WTC11 (cell line): ENCODE results near the gene NACC2. TPM values are rescaled to one million over a fixed set of nuclear protein-coding genes. Genes with fewer than 3 reads are reported as not detected.

Experiments
- ATAC-seq: fragments of 200-7000 bp; cut with Tn5 transposase; 2 replicates; pipeline ENCODE4 v1.10.0; 2021; ENCODE audit warnings: mild to moderate bottlenecking, moderate library complexity
- CTCF ChIA-PET: fragments of 300-600 bp; sonication (Branson Sonifier 250); formaldehyde crosslinking; loops from one replicate; lab custom pipeline; 2021; ENCODE audit warnings: antibody characterized with exemption; lab: Charles Lee
- POLR2A ChIA-PET: fragments of 350-600 bp; sonication (Branson Sonifier 250); formaldehyde crosslinking; loops from one replicate; lab custom pipeline; 2021; ENCODE audit warnings: antibody characterized with exemption; lab: Charles Lee
- DNase-seq: peaks from one replicate; pipeline ENCODE4 v3.0.0; 2021; ENCODE audit warnings: low spot score
- H3K27ac Mint-ChIP-seq: 2 replicates; pipeline ENCODE4 v1.8.0; 2021; ENCODE audit warnings: mixed read lengths
- H3K27me3 Mint-ChIP-seq: 2 replicates; pipeline ENCODE4 v1.8.0; 2021; ENCODE audit warnings: low read depth, mild to moderate bottlenecking, moderate library complexity, mixed read lengths
- H3K36me3 Mint-ChIP-seq: 2 replicates; pipeline ENCODE4 v1.8.0; 2021; ENCODE audit warnings: mixed read lengths
- H3K4me1 Mint-ChIP-seq: 2 replicates; pipeline ENCODE4 v1.8.0; 2022; ENCODE audit warnings: mixed read lengths
- H3K4me3 Mint-ChIP-seq: 2 replicates; pipeline ENCODE4 v1.8.0; 2021; ENCODE audit warnings: mild to moderate bottlenecking, moderate library complexity, mixed read lengths
- H3K9me3 Mint-ChIP-seq: 2 replicates; pipeline ENCODE4 v1.8.0; 2021; ENCODE audit warnings: mixed read lengths
- CDX4 ChIP-seq: fragments of 250-450 bp; sonication (Bioruptor Pico); IDR thresholded peaks from 2 replicates; pipeline ENCODE4 v1.9.0; 2021; ENCODE audit warnings: moderate library complexity, mild to moderate bottlenecking, inconsistent platforms, borderline replicate concordance
- CTCF ChIP-seq: fragments of 200-600 bp; IDR thresholded peaks from 2 replicates; pipeline ENCODE4 v1.8.0; 2022; ENCODE audit warnings: antibody characterized with exemption
- ESRRA ChIP-seq: sonication (generic); formaldehyde crosslinking; IDR thresholded peaks from 2 replicates; pipeline ENCODE4 v1.8.1; 2022; ENCODE audit warnings: mild to moderate bottlenecking, missing genetic modification reagents, borderline replicate concordance
- FOXJ3 ChIP-seq: sonication (generic); formaldehyde crosslinking; IDR thresholded peaks from 2 replicates; pipeline ENCODE4 v1.9.0; 2021; ENCODE audit warnings: missing genetic modification reagents, mild to moderate bottlenecking, borderline replicate concordance
- FOXP1 ChIP-seq: sonication (generic); formaldehyde crosslinking; IDR thresholded peaks from 2 replicates; pipeline ENCODE4 v1.8.0; 2022; ENCODE audit warnings: missing genetic modification reagents, mild to moderate bottlenecking, moderate library complexity, borderline replicate concordance
- GRHL2 ChIP-seq: fragments of 250-450 bp; sonication (Bioruptor Pico); IDR thresholded peaks from 2 replicates; pipeline ENCODE4 v1.8.0; 2022; ENCODE audit warnings: mild to moderate bottlenecking, moderate library complexity; ENCODE audit not compliant: insufficient replicate concordance, severe bottlenecking
- HMGXB4 ChIP-seq: sonication (generic); formaldehyde crosslinking; IDR thresholded peaks from 2 replicates; pipeline ENCODE4 v1.8.1; 2023; ENCODE audit warnings: mild to moderate bottlenecking, moderate library complexity, missing genetic modification reagents
- IRF1 ChIP-seq: sonication (generic); formaldehyde crosslinking; IDR thresholded peaks from 2 replicates; pipeline ENCODE4 v1.8.0; 2023; ENCODE audit warnings: missing genetic modification reagents
- RELA ChIP-seq: sonication (generic); formaldehyde crosslinking; IDR thresholded peaks from 2 replicates; pipeline ENCODE4 v1.8.1; 2022; ENCODE audit warnings: missing genetic modification reagents, mild to moderate bottlenecking, borderline replicate concordance
- SMAD3 ChIP-seq: sonication (generic); formaldehyde crosslinking; IDR thresholded peaks from 2 replicates; pipeline ENCODE4 v1.8.0; 2022; ENCODE audit warnings: missing genetic modification reagents, mild to moderate bottlenecking, borderline replicate concordance
- SOX15 ChIP-seq: fragments of 250-450 bp; sonication (Bioruptor Pico); IDR thresholded peaks from 2 replicates; pipeline ENCODE4 v1.9.0; 2021; ENCODE audit warnings: mild to moderate bottlenecking
- SP1 ChIP-seq: sonication (generic); formaldehyde crosslinking; conservative IDR thresholded peaks from 2 replicates; pipeline ENCODE4 v1.8.1; 2022; ENCODE audit warnings: missing genetic modification reagents
- STAT6 ChIP-seq: sonication (generic); formaldehyde crosslinking; conservative IDR thresholded peaks from 2 replicates; pipeline ENCODE4 v1.8.1; 2023; ENCODE audit warnings: mild to moderate bottlenecking, low read depth, missing genetic modification reagents, moderate library complexity
- TEAD4 ChIP-seq: sonication (generic); formaldehyde crosslinking; IDR thresholded peaks from 2 replicates; pipeline ENCODE4 v1.8.0; 2022; ENCODE audit warnings: mild to moderate bottlenecking, missing genetic modification reagents
- USF1 ChIP-seq: sonication (generic); formaldehyde crosslinking; IDR thresholded peaks from 2 replicates; pipeline ENCODE4 v1.8.0; 2022; ENCODE audit warnings: mild to moderate bottlenecking, missing genetic modification reagents
- USF2 ChIP-seq: sonication (generic); formaldehyde crosslinking; IDR thresholded peaks from 2 replicates; pipeline ENCODE4 v1.8.1; 2023; ENCODE audit warnings: mild to moderate bottlenecking, missing genetic modification reagents, moderate library complexity
- ZMAT4 ChIP-seq: fragments of 250-450 bp; sonication (Bioruptor Pico); IDR thresholded peaks from 2 replicates; pipeline ENCODE4 v1.9.0; 2021; ENCODE audit warnings: mild to moderate bottlenecking
- ZNF219 ChIP-seq: sonication (generic); formaldehyde crosslinking; IDR thresholded peaks from 2 replicates; pipeline ENCODE4 v1.8.0; 2023; ENCODE audit warnings: missing genetic modification reagents, mild to moderate bottlenecking, borderline replicate concordance
- total RNA-seq: library from RNA; stranded (reverse); gene quantifications from 3 replicates; pipeline ENCODE4 v1.2.3, GENCODE V29; 2021

The NACC2 gene
- total RNA-seq, 1 experiment from 2014 or later, result 17.1 TPM

- DNase-seq (no peak), ATAC-seq (no peak)
- H3K4me1 Mint-ChIP-seq, result no peaks in the 10 kb centered on the region
- no peak overlapping the region for H3K27ac Mint-ChIP-seq
- no peak overlapping the region for H3K4me3 Mint-ChIP-seq
- TF ChIP-seq IRF1 (CRISPR knock-in tag), result no peak
- TF ChIP-seq USF2 (CRISPR knock-in tag), result no peak
- no peak for TF ChIP-seq GRHL2
- no peak for TF ChIP-seq TEAD4 (CRISPR knock-in tag)
- TF ChIP-seq FOXP1 (CRISPR knock-in tag), result no peak
- no peak for TF ChIP-seq HMGXB4
- TF ChIP-seq RELA, result no peak
- no peak for TF ChIP-seq SP1 (CRISPR knock-in tag)
- TF ChIP-seq CDX4 (CRISPR knock-in tag), result no peak
- TF ChIP-seq STAT6 (CRISPR knock-in tag), result no peak
- TF ChIP-seq SOX15 (CRISPR knock-in tag), result no peak
- no peak for TF ChIP-seq ZMAT4 (CRISPR knock-in tag)
- no peak for TF ChIP-seq SMAD3 (CRISPR knock-in tag)
- no peak for TF ChIP-seq FOXJ3 (CRISPR knock-in tag)
- TF ChIP-seq ESRRA (CRISPR knock-in tag), result no peak
- TF ChIP-seq USF1 (CRISPR knock-in tag), result no peak
- no peak for TF ChIP-seq ZNF219
- TF ChIP-seq CTCF, result no peak
- POLR2A ChIA-PET, result no interaction called here
- no peaks in the 10 kb centered on the region for H3K27me3 Mint-ChIP-seq
- no peaks in the 10 kb centered on the region for H3K36me3 Mint-ChIP-seq
- H3K9me3 Mint-ChIP-seq, result peaks cover 9% of the 10 kb centered on the region
- CTCF ChIA-PET, result interaction anchor here (0.8 to 3.0 kb wide), 21 partner anchors 10 to 328 kb away, joined by 3 to 30 read pairs (median 4); partner anchors contain the start of genes CAMSAP1, NACC2 and UBAC1
Measured at GRCh38 chr9:136121801-136122200, 26.7 kb upstream of the NACC2 start.
